GM13976 (cell line): Measurements from ENCODE around the gene STOML2.
A peak's percentile ranks its signal among the peaks of the same experiment; 100 is the strongest.

ENCODE experiments used
- DNase-seq: peaks from one replicate; pipeline ENCODE4 v3.0.0; 2012; ENCODE audit warnings: low spot score
- CTCF ChIP-seq: IDR thresholded peaks from 2 replicates; pipeline ENCODE4 v1.5.1; 2012; ENCODE audit warnings: borderline replicate concordance, mild to moderate bottlenecking; ENCODE audit not compliant: insufficient read depth; ENCODE audit errors: extremely low read depth, missing control alignments, control extremely low read depth
- in situ Hi-C: fragments of 300-500 bp; cut with MboI; formaldehyde crosslinking; loops from one replicate; pipeline ENCODE4 v1.12.0; 2022; ENCODE audit warnings: low sequenced_read_pairs, mixed read lengths, inconsistent platforms; ENCODE audit not compliant: unreplicated experiment

STOML2 gene

GRCh38 chr9:35112257-35113020, 9.5 kb upstream of the STOML2 start:
- in situ Hi-C loops = no loop called here
- TF ChIP-seq CTCF = no peak
- DNase-seq = no peak

DNA sequence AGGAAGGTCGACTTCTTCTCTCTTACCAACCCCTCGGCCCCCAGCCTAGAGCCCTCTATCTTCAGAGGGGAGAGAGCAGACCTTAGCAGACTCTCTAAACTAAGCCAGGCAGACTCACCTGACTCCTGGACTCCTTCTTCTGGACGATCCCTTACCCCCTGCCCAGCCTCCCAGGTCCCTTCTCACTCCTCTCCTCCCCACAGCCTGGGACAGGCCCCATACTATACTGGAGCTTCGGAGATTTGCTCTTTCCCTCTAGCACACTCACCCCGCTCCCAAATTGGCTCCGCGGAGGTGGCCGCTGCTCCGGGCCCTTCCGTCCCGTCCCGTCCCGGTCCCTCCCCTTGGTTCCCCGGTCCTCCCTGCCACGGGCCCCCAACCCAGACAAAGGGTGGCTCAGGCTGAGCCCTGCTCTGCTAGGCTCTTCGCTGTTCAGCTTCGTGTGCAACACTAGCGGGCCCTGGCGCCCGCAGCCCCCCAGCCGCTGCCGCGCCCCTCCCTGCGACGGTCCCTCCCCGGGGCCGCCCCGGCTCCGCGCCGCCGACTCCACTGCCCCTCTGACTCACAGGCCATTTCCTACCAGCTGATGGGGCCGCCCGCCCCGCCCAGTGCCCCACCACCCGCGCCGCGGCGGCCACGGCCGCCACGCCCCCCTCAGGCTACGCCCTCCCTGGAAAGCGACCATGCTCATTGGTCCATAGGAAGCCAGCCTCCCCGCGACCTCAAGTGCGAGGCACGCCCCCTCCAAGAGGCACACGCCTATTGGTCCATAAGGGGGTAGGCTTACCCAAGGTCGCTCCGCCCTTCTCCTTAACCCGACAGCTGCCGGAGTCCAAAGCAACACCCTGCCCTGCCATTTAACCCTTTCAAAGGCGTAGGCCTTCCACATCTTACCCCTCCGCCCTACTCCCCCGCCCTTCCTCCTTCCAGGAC, 8.3 kb upstream of the STOML2 start:
- TF ChIP-seq CTCF = no peak
- in situ Hi-C loops = no loop called here
- peak; percentile 96 for DNase-seq

- in situ Hi-C loops = no loop called here
- no peak for DNase-seq
- TF ChIP-seq CTCF = no peak
Observed at GRCh38 chr9:35110327-35110761, 7.4 kb upstream of the STOML2 start.

GRCh38 chr9:35108946-35109575, 6.1 kb upstream of the STOML2 start:
- peak; percentile 3 for DNase-seq
- in situ Hi-C loops = no loop called here
- TF ChIP-seq CTCF = no peak

DNA sequence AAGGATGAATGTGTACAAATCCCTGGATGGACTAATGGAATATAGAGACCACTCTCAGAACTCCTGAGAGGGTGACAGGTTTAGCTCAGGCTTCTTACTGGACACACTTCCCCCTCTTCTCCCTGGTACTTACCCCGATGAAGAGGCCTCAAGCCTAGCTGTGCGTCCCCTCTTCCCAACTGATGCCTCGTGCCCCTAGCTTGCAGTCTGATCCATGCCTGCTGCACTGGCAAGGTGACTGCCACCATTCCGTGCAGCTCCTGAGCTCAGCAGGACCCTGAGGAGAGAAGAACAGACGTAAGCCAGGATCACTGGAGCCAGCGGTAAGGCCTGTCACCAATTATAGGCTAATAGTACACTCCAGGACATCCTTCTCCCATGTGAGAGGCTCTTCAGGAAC, 5.5 kb upstream of the STOML2 start:
- in situ Hi-C loops = no loop called here
- TF ChIP-seq CTCF = no peak
- peak; percentile 12 for DNase-seq
